ENCODE results near the gene API5.

Gene API5

GRCh38 chr11:43311791-43312607 lies at the start of gene API5:
TSS of gene API5 (plus strand) at chr11:43311996. CDS start at chr11:43312128, 132 bp downstream.
- TF ChIP-seq CTCF (IDR thresholded peaks at IDR 0.05; ENCODE audit: low read depth, low read length) = peak; percentile 71

GRCh38 chr11:43267856-43268580 lies 43.8 kb upstream of the API5 start:
- TF ChIP-seq CTCF (IDR thresholded peaks at IDR 0.05; ENCODE audit: low read depth, low read length) = no peak
- peaks cover 6% of the 10 kb centered on the region for H3K27me3 ChIP-seq (ENCODE audit: insufficient read depth, low read depth, severe bottlenecking)
- no peaks in the 10 kb centered on the region for H3K9me3 ChIP-seq (ENCODE audit: severe bottlenecking)
- H3K4me3 ChIP-seq (ENCODE audit: low read depth, low read length) = no peak overlapping the region
- peak; percentile 55 for DNase-seq
- H3K27ac ChIP-seq = no peak overlapping the region
- no peaks in the 10 kb centered on the region for H3K36me3 ChIP-seq

More at GRCh38 chr11:43311791-43312607, at the start of gene API5:
- DNase-seq = peak; percentile 95
- Histone ChIP-seq H3K4me3 (ENCODE audit: low read depth, low read length) (peak within 1 kb of the TSS; percentile 98), H3K9me3 (ENCODE audit: severe bottlenecking) (no peaks in the 10 kb centered on the region), H3K27ac (peak within 1 kb of the TSS; percentile 91), H3K36me3 (peaks cover 24% of the 10 kb centered on the region), H3K27me3 (ENCODE audit: insufficient read depth, low read depth, severe bottlenecking) (no peaks in the 10 kb centered on the region)

GRCh38 chr11:43268786-43269185 lies 43.0 kb upstream of the API5 start:
- no peak overlapping the region for H3K4me3 ChIP-seq (ENCODE audit: low read depth, low read length)

GRCh38 chr11:43269254-43269918 lies 42.4 kb upstream of the API5 start:
- Histone ChIP-seq H3K27me3 (ENCODE audit: insufficient read depth, low read depth, severe bottlenecking) (no peaks in the 10 kb centered on the region), H3K36me3 (no peaks in the 10 kb centered on the region), H3K9me3 (ENCODE audit: severe bottlenecking) (no peaks in the 10 kb centered on the region), H3K27ac (no peak overlapping the region), H3K4me3 (ENCODE audit: low read depth, low read length) (no peak overlapping the region)
- TF ChIP-seq CTCF (IDR thresholded peaks at IDR 0.05; ENCODE audit: low read depth, low read length) = no peak
- no peak for DNase-seq

More at GRCh38 chr11:43268786-43269185, 43.0 kb upstream of the API5 start:
- H3K27me3 ChIP-seq (ENCODE audit: insufficient read depth, low read depth, severe bottlenecking) = no peaks in the 10 kb centered on the region
- TF ChIP-seq CTCF (IDR thresholded peaks at IDR 0.05; ENCODE audit: low read depth, low read length) = no peak
- no peaks in the 10 kb centered on the region for H3K9me3 ChIP-seq (ENCODE audit: severe bottlenecking)
- H3K27ac ChIP-seq = no peak overlapping the region
- no peaks in the 10 kb centered on the region for H3K36me3 ChIP-seq
- DNase-seq = no peak

GRCh38 chr11:43270468-43270867 lies 41.3 kb upstream of the API5 start:
- H3K4me3 ChIP-seq (ENCODE audit: low read depth, low read length) = no peak overlapping the region
- no peak for TF ChIP-seq CTCF (IDR thresholded peaks at IDR 0.05; ENCODE audit: low read depth, low read length)
- H3K27me3 ChIP-seq (ENCODE audit: insufficient read depth, low read depth, severe bottlenecking) = no peaks in the 10 kb centered on the region
- H3K9me3 ChIP-seq (ENCODE audit: severe bottlenecking) = no peaks in the 10 kb centered on the region
- H3K27ac ChIP-seq = no peak overlapping the region
- H3K36me3 ChIP-seq = no peaks in the 10 kb centered on the region
- DNase-seq = no peak

Measured in WERI-Rb-1 (cell line).